Spleen (tissue), 11 donors: Measurements from ENCODE around the gene FBXL17. TPM values are rescaled to one million over a fixed set of nuclear protein-coding genes. Genes with fewer than 3 reads are reported as not detected.

Experiments used
- DNase-seq: peaks from one replicate; pipeline ENCODE4 v3.0.0-alpha.2; 2020
- H3K27ac ChIP-seq, 8 donors: fragments of 200-600 bp; sonication (generic) in 7 of 8; 1 replicate in 4 of 8; 2 replicates in 4 of 8; pipeline versions ENCODE4 v1.5.0 to v1.8.0; 2016 to 2021; ENCODE audit warnings: inconsistent platforms in 4 of 8, mild to moderate bottlenecking in 4 of 8, moderate library complexity in 1 of 8
- H3K27me3 ChIP-seq, 7 donors: fragments of 200-600 bp; sonication (generic) in 6 of 7; replicated peaks in 1 of 7; 1 replicate in 4 of 7; 2 replicates in 3 of 7; pipeline versions ENCODE4 v1.5.0 to v1.8.0; 2016 to 2021; ENCODE audit warnings: inconsistent platforms in 3 of 7, mild to moderate bottlenecking in 1 of 7
- H3K36me3 ChIP-seq, 6 donors: fragments of 200-600 bp; sonication (generic) in 5 of 6; 1 replicate in 4 of 6; 2 replicates in 2 of 6; pipeline versions ENCODE4 v1.5.0 to v1.8.0; 2016 to 2021; ENCODE audit warnings: inconsistent platforms in 2 of 6
- H3K4me1 ChIP-seq, 6 donors: fragments of 200-600 bp; sonication (generic) in 5 of 6; 1 replicate in 3 of 6; 2 replicates in 3 of 6; pipeline versions ENCODE4 v1.5.0 to v1.8.0; 2016 to 2021; ENCODE audit warnings: inconsistent platforms in 3 of 6
- H3K4me3 ChIP-seq, 8 donors: fragments of 200-600 bp; sonication (generic) in 7 of 8; 1 replicate in 4 of 8; 2 replicates in 4 of 8; pipeline versions ENCODE4 v1.5.0 to v1.8.0; 2016 to 2021; ENCODE audit warnings: inconsistent platforms in 4 of 8, mild to moderate bottlenecking in 4 of 8, moderate library complexity in 2 of 8
- H3K9me3 ChIP-seq, 8 donors: fragments of 200-600 bp; sonication (generic) in 7 of 8; 1 replicate in 4 of 8; 2 replicates in 4 of 8; pipeline versions ENCODE4 v1.5.0 to v1.8.0; 2016 to 2021; ENCODE audit warnings: inconsistent platforms in 4 of 8
- POLR2A ChIP-seq, 3 donors: fragments of 450-650 bp; IDR thresholded peaks; one replicate each; pipeline ENCODE4 v1.5.1; 2017; ENCODE audit warnings: antibody characterized with exemption in 3 of 3, mild to moderate bottlenecking in 1 of 3
- POLR2AphosphoS5 ChIP-seq, 3 donors: sonication (generic); formaldehyde crosslinking; IDR thresholded peaks; one replicate each; pipeline ENCODE4 v1.5.1; 2017; ENCODE audit warnings: antibody characterized with exemption in 3 of 3
- WGBS, 5 donors: extraction: QIAGEN DNeasy Blood & Tissue Kit in 3 of 5; methylation state at CpG; one replicate each; pipeline versions ENCODE4 v1.1.5 to v1.1.7; 2013 to 2018; 5-methylcytosine and 5-hydroxymethylcytosine counted together
- intact Hi-C: fragments of 100-400 bp; cut with DNase I; formaldehyde crosslinking; loops from one replicate; pipeline ENCODE4 v1.15.0; 2023; ENCODE audit warnings: low total_unique reads
- polyA plus RNA-seq, 3 donors: library from polyadenylated mRNA; stranded (reverse); fragments of 200-250 nt; gene quantifications; one replicate each; pipeline ENCODE4 v1.2.1, GENCODE V29; 2013
- total RNA-seq, 7 donors: library from RNA; depleted of rRNA in 3 of 7; stranded (reverse); fragments of >200 nt in 3 of 7; fragmentation: NEBNext Ultra II Directional in 4 of 7; extraction: Animal tissue kit (Norgen Biotek cat#: 25700) in 4 of 7; gene quantifications; one replicate each; pipeline versions ENCODE4 v1.1.0 to v1.2.1, GENCODE V29; 2016 to 2021
- TF ChIP-seq, protein P1 (sequence below), 11 experiments: fragments of 200-600 bp in 7 of 11; fragments of 450-650 bp in 4 of 11; sonication (generic) in 4 of 11; IDR thresholded peaks in 8 of 11; conservative IDR thresholded peaks in 3 of 11; 1 replicate in 7 of 11; 2 replicates in 4 of 11; pipeline versions ENCODE4 v1.4.0 to v1.8.0; 2016 to 2021; ENCODE audit warnings: antibody characterized with exemption in 11 of 11, inconsistent platforms in 4 of 11, mild to moderate bottlenecking in 1 of 11
- donor health status: healthy with polysubstance abuse.
- donor health status: DM: no; HTN: no; CAD: no; lungs with moderate emphysema.
- donor health status: DM: no; HTN: no; CAD: no.
- donor health status: Bipolar disorder and iron deficiency.
- donor health status: healthy.
- donor health status: DM: no; HTN: no; CAD: no.
- donor health status: DM: yes; HTN: yes; CAD: no.

Gene FBXL17
- total and polyA plus RNA-seq, 10 donors = 5.1 to 39.9 (median 21.8) TPM

DNA sequence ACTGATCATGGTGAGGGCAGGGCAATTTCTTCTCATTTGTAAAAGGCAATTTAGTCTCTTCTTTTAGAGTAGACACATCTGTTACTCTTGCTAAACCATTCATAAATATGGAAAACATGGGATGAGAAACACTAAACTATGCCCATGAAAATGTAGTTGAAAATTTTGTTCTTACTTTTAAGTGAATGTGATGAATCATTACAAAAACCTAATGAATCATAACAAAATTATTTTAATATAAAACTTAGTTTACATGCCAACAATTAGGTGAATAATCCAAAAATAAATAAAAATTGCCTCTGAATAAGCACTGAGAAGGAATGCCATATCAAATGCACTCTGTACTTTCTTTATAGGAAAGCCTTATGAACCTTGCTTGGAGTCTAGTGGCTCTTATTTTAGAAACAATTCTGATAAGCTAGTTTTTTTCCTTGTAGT is 413.5 kb downstream of the FBXL17 start:
- TF ChIP-seq, protein P1, sequence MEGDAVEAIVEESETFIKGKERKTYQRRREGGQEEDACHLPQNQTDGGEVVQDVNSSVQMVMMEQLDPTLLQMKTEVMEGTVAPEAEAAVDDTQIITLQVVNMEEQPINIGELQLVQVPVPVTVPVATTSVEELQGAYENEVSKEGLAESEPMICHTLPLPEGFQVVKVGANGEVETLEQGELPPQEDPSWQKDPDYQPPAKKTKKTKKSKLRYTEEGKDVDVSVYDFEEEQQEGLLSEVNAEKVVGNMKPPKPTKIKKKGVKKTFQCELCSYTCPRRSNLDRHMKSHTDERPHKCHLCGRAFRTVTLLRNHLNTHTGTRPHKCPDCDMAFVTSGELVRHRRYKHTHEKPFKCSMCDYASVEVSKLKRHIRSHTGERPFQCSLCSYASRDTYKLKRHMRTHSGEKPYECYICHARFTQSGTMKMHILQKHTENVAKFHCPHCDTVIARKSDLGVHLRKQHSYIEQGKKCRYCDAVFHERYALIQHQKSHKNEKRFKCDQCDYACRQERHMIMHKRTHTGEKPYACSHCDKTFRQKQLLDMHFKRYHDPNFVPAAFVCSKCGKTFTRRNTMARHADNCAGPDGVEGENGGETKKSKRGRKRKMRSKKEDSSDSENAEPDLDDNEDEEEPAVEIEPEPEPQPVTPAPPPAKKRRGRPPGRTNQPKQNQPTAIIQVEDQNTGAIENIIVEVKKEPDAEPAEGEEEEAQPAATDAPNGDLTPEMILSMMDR (IDR thresholded peaks at IDR 0.05 in 8 of 11, conservative IDR thresholded peaks at IDR 0.05 in 3 of 11) = no peak
- TF ChIP-seq POLR2AphosphoS5 (IDR thresholded peaks at IDR 0.05) (no peak), POLR2A (IDR thresholded peaks at IDR 0.05) (no peak)
- intact Hi-C loops = no loop called here
- Histone ChIP-seq H3K27ac (no peak overlapping the region), H3K9me3 (no peaks in the 10 kb centered on the region), H3K36me3 (no peaks in the 10 kb centered on the region), H3K4me1 (no peaks in the 10 kb centered on the region), H3K4me3 (no peak overlapping the region), H3K27me3 (no peaks in the 10 kb centered on the region)
- DNase-seq = no peak

DNA sequence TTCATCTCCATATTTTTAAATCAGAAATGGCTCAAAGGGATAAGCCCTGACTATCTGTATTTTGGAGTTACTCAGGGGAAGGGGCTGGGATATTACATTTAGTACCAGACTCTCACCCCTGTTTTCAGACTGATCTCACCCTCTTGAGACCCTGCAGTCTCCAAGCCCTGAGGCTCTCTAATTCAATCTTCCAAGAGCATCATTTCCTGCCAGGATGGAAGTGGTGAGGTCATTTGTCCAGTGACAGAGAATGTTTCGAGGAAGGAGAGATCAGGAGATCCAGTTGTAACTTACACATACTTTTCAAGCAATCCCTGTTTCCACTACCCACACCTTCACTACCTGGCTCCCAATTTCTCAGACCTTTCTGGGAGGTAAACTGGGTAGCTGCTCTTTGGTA is 415.7 kb downstream of the FBXL17 start:
- Histone ChIP-seq H3K4me3 (no peak overlapping the region), H3K4me1 (no peaks in the 10 kb centered on the region), H3K27me3 (no peaks in the 10 kb centered on the region), H3K36me3 (no peaks in the 10 kb centered on the region), H3K9me3 (no peaks in the 10 kb centered on the region), H3K27ac (no peak overlapping the region)
- WGBS, 5 donors = 64 to 90% (median 74%) methylated on average over 1 of the region's 1 CpG
- intact Hi-C loops = no loop called here
- no peak for DNase-seq
- TF ChIP-seq POLR2A (IDR thresholded peaks at IDR 0.05) (no peak), POLR2AphosphoS5 (IDR thresholded peaks at IDR 0.05) (no peak)
- TF ChIP-seq, protein P1 (IDR thresholded peaks at IDR 0.05 in 8 of 11, conservative IDR thresholded peaks at IDR 0.05 in 3 of 11) = no peak

DNA sequence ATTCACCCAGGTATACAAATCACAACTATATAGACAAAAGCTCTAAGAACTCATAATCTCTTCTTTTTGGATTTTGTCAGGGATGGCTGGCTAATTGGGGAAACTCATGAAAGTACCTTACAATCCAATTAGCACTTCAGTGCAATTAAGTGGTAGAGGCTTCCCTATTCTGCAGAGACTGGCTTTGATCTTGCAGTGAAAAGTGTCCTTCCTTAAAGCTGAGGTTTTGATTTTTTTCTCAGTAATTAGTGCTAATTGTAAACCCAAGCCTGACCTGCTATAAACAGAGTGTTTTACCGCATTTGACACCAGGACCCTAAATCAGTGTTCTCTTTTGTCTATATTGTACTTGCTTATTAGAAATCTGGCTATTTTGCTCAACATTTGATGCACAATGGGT is 417.2 kb downstream of the FBXL17 start:
- no peaks in the 10 kb centered on the region for H3K36me3 ChIP-seq
- DNase-seq = no peak
- TF ChIP-seq, protein P1 (IDR thresholded peaks at IDR 0.05 in 8 of 11, conservative IDR thresholded peaks at IDR 0.05 in 3 of 11) = no peak
- H3K27me3 ChIP-seq = no peaks in the 10 kb centered on the region
- H3K4me1 ChIP-seq = no peaks in the 10 kb centered on the region
- WGBS, 5 donors = 92 to 100% (median 97%) methylated on average over 1 of the region's 1 CpG
- no peaks in the 10 kb centered on the region for H3K9me3 ChIP-seq
- H3K4me3 ChIP-seq = no peak overlapping the region
- intact Hi-C loops = no loop called here
- H3K27ac ChIP-seq = no peak overlapping the region

DNA sequence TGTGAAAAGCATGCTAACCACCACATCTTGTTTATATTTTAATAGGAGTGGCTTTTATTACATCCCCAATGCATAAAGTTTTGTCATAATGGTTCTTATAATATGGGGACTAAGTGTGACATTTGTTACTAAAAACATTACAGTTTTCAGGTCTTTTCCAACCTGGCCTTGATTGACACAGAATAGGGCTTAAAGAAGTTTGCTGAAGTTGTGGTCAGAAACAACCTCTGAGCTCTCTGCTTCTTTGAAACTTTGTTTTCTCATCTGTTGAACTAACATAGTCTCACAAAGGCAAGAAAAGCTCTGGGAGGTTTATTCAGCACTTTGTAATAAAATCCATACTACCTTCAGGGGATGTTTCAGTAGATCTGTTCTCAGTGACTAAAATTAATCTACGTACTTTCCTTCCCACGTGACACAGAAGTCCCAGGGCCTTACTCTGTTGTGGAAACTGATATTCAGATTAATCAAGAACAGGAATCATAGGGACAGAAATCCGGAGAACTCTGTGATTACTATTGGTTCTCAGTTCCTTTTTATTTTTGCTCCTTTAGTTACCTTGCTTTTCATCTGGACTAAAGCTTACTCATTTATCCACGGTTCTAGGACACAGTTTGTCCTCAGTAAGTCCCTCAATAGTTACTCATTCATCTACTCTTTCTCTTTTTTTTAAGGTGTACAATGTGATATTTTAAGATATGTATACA is 422.2 kb downstream of the FBXL17 start:
- Histone ChIP-seq H3K36me3 (no peaks in the 10 kb centered on the region), H3K27ac (no peak overlapping the region), H3K27me3 (no peaks in the 10 kb centered on the region), H3K9me3 (no peaks in the 10 kb centered on the region), H3K4me3 (no peak overlapping the region), H3K4me1 (no peaks in the 10 kb centered on the region)
- intact Hi-C loops = no loop called here
- WGBS, 5 donors = 85 to 93% (median 90%) methylated on average over 4 of the region's 4 CpGs
- TF ChIP-seq POLR2A (IDR thresholded peaks at IDR 0.05) (no peak), POLR2AphosphoS5 (IDR thresholded peaks at IDR 0.05) (no peak)
- TF ChIP-seq, protein P1 (IDR thresholded peaks at IDR 0.05 in 8 of 11, conservative IDR thresholded peaks at IDR 0.05 in 3 of 11) = no peak
- DNase-seq = no peak
